Small intestine (tissue), 7 donors: ENCODE measurements around the gene ZNF555. TPM values are rescaled to one million over a fixed set of nuclear protein-coding genes. Genes with fewer than 3 reads are reported as not detected.
A peak's percentile ranks its signal among the peaks of the same experiment; 100 is the strongest.
"Not testable (repeated sequence)": the region's sequence is repeated elsewhere in the genome, so short reads cannot be mapped to it uniquely, and the experiment has no call there.

ENCODE experiments used
- DNase-seq, 2 donors: peaks; one replicate each; pipeline versions ENCODE4 v3.0.0 to v3.0.0-alpha.2; 2013
- FAIRE-seq: peaks from 2 replicates; lab custom pipeline; 2012; peaks lifted over from hg19 to GRCh38; lab: Jason Lieb, UNC
- H3K27ac ChIP-seq, 3 donors: one replicate each; pipeline ENCODE4 v1.5.1; 2013; ENCODE audit warnings: low read length in 2 of 3, mild to moderate bottlenecking in 2 of 3, control low read depth in 1 of 3, inconsistent platforms in 1 of 3, low read depth in 1 of 3, moderate library complexity in 1 of 3
- H3K27me3 ChIP-seq, 3 donors: one replicate each; pipeline ENCODE4 v1.6.1; 2013; ENCODE audit warnings: low read length in 3 of 3, inconsistent platforms in 1 of 3; ENCODE audit not compliant: control insufficient read depth in 3 of 3, insufficient read depth in 3 of 3
- H3K36me3 ChIP-seq, 3 donors: one replicate each; pipeline ENCODE4 v1.6.1; 2013; ENCODE audit warnings: low read length in 3 of 3, inconsistent platforms in 1 of 3, low read depth in 1 of 3, mild to moderate bottlenecking in 1 of 3, moderate library complexity in 1 of 3; ENCODE audit not compliant: control insufficient read depth in 3 of 3, insufficient read depth in 2 of 3
- H3K4me1 ChIP-seq, 3 donors: one replicate each; pipeline ENCODE4 v1.6.1; 2013; ENCODE audit warnings: low read length in 2 of 3, inconsistent platforms in 1 of 3, low read depth in 1 of 3, mild to moderate bottlenecking in 1 of 3, moderate library complexity in 1 of 3; ENCODE audit not compliant: control insufficient read depth in 3 of 3, insufficient read depth in 2 of 3
- H3K4me3 ChIP-seq, 3 donors: one replicate each; pipeline ENCODE4 v1.5.1; 2013; ENCODE audit warnings: low read length in 3 of 3, control low read depth in 1 of 3, inconsistent platforms in 1 of 3, low read depth in 1 of 3, mild to moderate bottlenecking in 1 of 3, moderate library complexity in 1 of 3
- H3K9me3 ChIP-seq, 2 donors: one replicate each; pipeline ENCODE4 v1.6.1; 2013; ENCODE audit warnings: low read depth in 1 of 2, low read length in 1 of 2; ENCODE audit not compliant: control insufficient read depth in 2 of 2, insufficient read depth in 1 of 2
- WGBS, 3 donors: extraction: QIAGEN DNeasy Blood & Tissue Kit; methylation state at CpG; one replicate each; pipeline ENCODE4 v1.1.7; 2013; 5-methylcytosine and 5-hydroxymethylcytosine counted together
- polyA plus RNA-seq, 4 donors: library from polyadenylated mRNA; stranded (reverse) in 3 of 4; unstranded in 1 of 4; fragments of 200-250 nt in 3 of 4; fragments of 120-200 nt in 1 of 4; gene quantifications; one replicate each; pipeline versions ENCODE4 v1.2.1 to v1.2.3, GENCODE V29; 2013
- donor health status: healthy with polysubstance abuse.
- donor health status: control.
- donor health status: control.
- donor health status: Bipolar disorder and iron deficiency.
- donor health status: healthy.

ZNF555 gene
- polyA plus RNA-seq, 4 donors: 1.5 to 4.0 (median 1.9) TPM

- Histone ChIP-seq H3K36me3 (peaks cover 2 to 49% (median 5%) of the 10 kb centered on the region in 3 donors), H3K9me3 (no peaks in the 10 kb centered on the region), H3K27ac (no peak overlapping the region), H3K4me3 (no peak overlapping the region), H3K27me3 (no peaks in the 10 kb centered on the region), H3K4me1 (peaks cover 0 to 13% (median 4%) of the 10 kb centered on the region in 3 donors)
- 87 to 89% (median 88%) methylated on average over 14 to 15 of the region's 15 CpGs for WGBS, 3 donors
- FAIRE-seq: no peak
- no peak for DNase-seq
Measured at GRCh38 chr19:2815923-2816322, 25.4 kb upstream of the ZNF555 start.

- H3K36me3 ChIP-seq: peaks cover 2 to 46% (median 5%) of the 10 kb centered on the region in 3 donors
- no peaks in the 10 kb centered on the region for H3K27me3 ChIP-seq
- FAIRE-seq: no peak
- 89 to 91% (median 91%) methylated on average over 16 of the region's 16 CpGs for WGBS, 3 donors
- H3K27ac ChIP-seq: no peak overlapping the region
- peaks cover 0 to 6% (median 4%) of the 10 kb centered on the region in 3 donors for H3K4me1 ChIP-seq
- no peaks in the 10 kb centered on the region for H3K9me3 ChIP-seq
- H3K4me3 ChIP-seq: no peak overlapping the region
- no peak for DNase-seq
Measured at GRCh38 chr19:2816641-2817040, 24.6 kb upstream of the ZNF555 start.

- H3K4me1 ChIP-seq, H3K9me3 ChIP-seq, H3K27me3 ChIP-seq, FAIRE-seq, H3K4me3 ChIP-seq: not testable (repeated sequence)
- 77 to 82% (median 82%) methylated on average over 22 of the region's 22 CpGs for WGBS, 3 donors
- Histone ChIP-seq H3K27ac (peak overlapping the region in 1 of 3 donors; percentile 25), H3K36me3 (peaks cover 2 to 39% (median 5%) of the 10 kb centered on the region in 3 donors)
- peak in 1 of 2 donors; percentile 33 for DNase-seq
Measured at GRCh38 chr19:2817237-2817829, 23.9 kb upstream of the ZNF555 start.

- peak within 1 kb of the TSS; percentile 76 to 93 (median 83) for H3K4me3 ChIP-seq
- no peak within 1 kb of the TSS for H3K27ac ChIP-seq
- FAIRE-seq: no peak
- WGBS, 3 donors: 0% methylated on average over 44 to 64 of the region's 64 CpGs
- peak; percentile 93 to 98 for DNase-seq
- H3K36me3 ChIP-seq: peaks cover 0 to 35% (median 5%) of the 10 kb centered on the region in 3 donors
- H3K4me1 ChIP-seq: peaks cover 0 to 4% (median 0%) of the 10 kb centered on the region in 3 donors
- no peaks in the 10 kb centered on the region for H3K27me3 ChIP-seq
- no peaks in the 10 kb centered on the region for H3K9me3 ChIP-seq
Measured at GRCh38 chr19:2819540-2820111, 21.6 kb upstream of the ZNF555 start, which contains the start of gene ZNF554. TSS of gene ZNF554 (plus strand) at chr19:2819868. CDS start at chr19:2820072, 204 bp downstream.

GRCh38 chr19:2820112-2820702, 21.1 kb upstream of the ZNF555 start:
- H3K9me3 ChIP-seq: peaks cover 0 to 2% of the 10 kb centered on the region in 2 donors

GRCh38 chr19:2822846-2823245, 18.4 kb upstream of the ZNF555 start:
- WGBS, 3 donors: 93 to 97% (median 94%) methylated on average over 5 of the region's 5 CpGs
- Histone ChIP-seq H3K4me1 (peaks cover 0 to 4% (median 0%) of the 10 kb centered on the region in 3 donors), H3K27ac (no peak overlapping the region), H3K36me3 (peaks cover 0 to 34% (median 0%) of the 10 kb centered on the region in 3 donors), H3K9me3 (peaks cover 0 to 22% of the 10 kb centered on the region in 2 donors), H3K27me3 (no peaks in the 10 kb centered on the region), H3K4me3 (no peak overlapping the region)
- DNase-seq (no peak), FAIRE-seq (no peak)

More at GRCh38 chr19:2820112-2820702, 21.1 kb upstream of the ZNF555 start:
- no peak for FAIRE-seq
- H3K27me3 ChIP-seq: no peaks in the 10 kb centered on the region
- WGBS, 3 donors: 2 to 5% (median 2%) methylated on average over 22 to 36 of the region's 36 CpGs
- H3K27ac ChIP-seq: no peak overlapping the region
- peak overlapping the region; percentile 76 to 93 (median 83) for H3K4me3 ChIP-seq
- peaks cover 0 to 4% (median 0%) of the 10 kb centered on the region in 3 donors for H3K4me1 ChIP-seq
- peaks cover 0 to 30% (median 5%) of the 10 kb centered on the region in 3 donors for H3K36me3 ChIP-seq
- no peak for DNase-seq

GRCh38 chr19:2823646-2824045, 17.6 kb upstream of the ZNF555 start:
- WGBS, 3 donors: 79 to 93% (median 89%) methylated on average over 9 of the region's 9 CpGs
- no peak overlapping the region for H3K27ac ChIP-seq
- no peak for DNase-seq
- H3K36me3 ChIP-seq: peaks cover 0 to 42% (median 3%) of the 10 kb centered on the region in 3 donors
- H3K4me3 ChIP-seq: no peak overlapping the region
- H3K9me3 ChIP-seq: peaks cover 0 to 27% of the 10 kb centered on the region in 2 donors
- peaks cover 0 to 4% (median 0%) of the 10 kb centered on the region in 3 donors for H3K4me1 ChIP-seq
- no peak for FAIRE-seq
- no peaks in the 10 kb centered on the region for H3K27me3 ChIP-seq

GRCh38 chr19:2824129-2824528, 17.1 kb upstream of the ZNF555 start:
- Histone ChIP-seq H3K4me3 (no peak overlapping the region), H3K4me1 (peaks cover 0 to 4% (median 0%) of the 10 kb centered on the region in 3 donors), H3K36me3 (peaks cover 0 to 43% (median 3%) of the 10 kb centered on the region in 3 donors), H3K9me3 (peaks cover 0 to 28% of the 10 kb centered on the region in 2 donors), H3K27ac (no peak overlapping the region), H3K27me3 (no peaks in the 10 kb centered on the region)
- 60 to 72% (median 68%) methylated on average over 8 of the region's 8 CpGs for WGBS, 3 donors
- DNase-seq (no peak), FAIRE-seq (no peak)
